GM12875 (cell line): ENCODE data around the gene CDH4.

Experiments
- H3K4me3 ChIP-seq: one replicate; pipeline ENCODE4 v1.5.1; 2011; ENCODE audit warnings: low read depth, low read length, control low read depth
- TF ChIP-seq, protein P1 (sequence below): IDR thresholded peaks from 2 replicates; pipeline ENCODE4 v1.5.1; 2011; ENCODE audit warnings: low read depth, mild to moderate bottlenecking, control low read depth, inconsistent platforms, low read length, moderate library complexity, borderline replicate concordance; ENCODE audit not compliant: insufficient read depth

Gene CDH4

DNA sequence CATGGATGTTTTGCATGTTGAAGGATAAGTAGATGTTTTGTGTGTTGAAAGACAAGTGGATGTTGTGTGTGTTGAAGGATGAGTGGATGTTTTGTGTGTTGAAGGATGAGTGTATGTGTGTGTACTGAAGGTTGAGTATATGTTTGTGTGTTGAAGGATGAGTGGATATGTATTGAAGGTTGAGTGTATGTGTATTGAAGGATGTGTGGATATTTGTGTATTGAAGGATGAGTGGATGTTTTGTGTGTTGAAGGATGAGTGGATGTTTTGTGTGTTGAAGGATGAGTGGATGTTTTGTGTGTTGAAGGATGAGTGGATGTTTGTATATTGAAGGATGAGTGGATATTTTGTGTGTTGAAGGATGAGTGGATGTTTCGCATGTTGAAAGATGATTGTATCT lies 325.0 kb downstream of the CDH4 start:
- H3K4me3 ChIP-seq: no peak overlapping the region
- TF ChIP-seq, protein P1, sequence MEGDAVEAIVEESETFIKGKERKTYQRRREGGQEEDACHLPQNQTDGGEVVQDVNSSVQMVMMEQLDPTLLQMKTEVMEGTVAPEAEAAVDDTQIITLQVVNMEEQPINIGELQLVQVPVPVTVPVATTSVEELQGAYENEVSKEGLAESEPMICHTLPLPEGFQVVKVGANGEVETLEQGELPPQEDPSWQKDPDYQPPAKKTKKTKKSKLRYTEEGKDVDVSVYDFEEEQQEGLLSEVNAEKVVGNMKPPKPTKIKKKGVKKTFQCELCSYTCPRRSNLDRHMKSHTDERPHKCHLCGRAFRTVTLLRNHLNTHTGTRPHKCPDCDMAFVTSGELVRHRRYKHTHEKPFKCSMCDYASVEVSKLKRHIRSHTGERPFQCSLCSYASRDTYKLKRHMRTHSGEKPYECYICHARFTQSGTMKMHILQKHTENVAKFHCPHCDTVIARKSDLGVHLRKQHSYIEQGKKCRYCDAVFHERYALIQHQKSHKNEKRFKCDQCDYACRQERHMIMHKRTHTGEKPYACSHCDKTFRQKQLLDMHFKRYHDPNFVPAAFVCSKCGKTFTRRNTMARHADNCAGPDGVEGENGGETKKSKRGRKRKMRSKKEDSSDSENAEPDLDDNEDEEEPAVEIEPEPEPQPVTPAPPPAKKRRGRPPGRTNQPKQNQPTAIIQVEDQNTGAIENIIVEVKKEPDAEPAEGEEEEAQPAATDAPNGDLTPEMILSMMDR: no peak

DNA sequence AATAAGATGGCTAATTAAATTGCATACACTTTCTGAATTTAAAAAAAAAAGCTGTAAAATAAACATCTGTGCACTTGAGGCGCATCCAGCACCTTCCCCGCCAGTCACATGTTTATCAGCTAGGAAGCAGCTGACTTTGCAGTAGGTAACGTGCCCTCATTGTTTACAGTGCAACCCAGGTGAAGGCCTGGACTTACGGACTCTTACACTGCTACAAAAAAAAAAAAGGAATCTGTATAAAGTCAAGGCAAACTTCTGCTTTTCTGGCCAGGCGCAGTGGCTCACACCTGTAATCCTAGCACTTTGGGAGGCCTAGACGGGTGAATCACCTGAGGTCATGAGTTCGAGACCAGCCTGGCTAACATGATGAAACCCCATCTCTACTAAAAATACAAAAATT lies 327.8 kb downstream of the CDH4 start:
- H3K4me3 ChIP-seq: no peak overlapping the region
- TF ChIP-seq, protein P1: no peak

DNA sequence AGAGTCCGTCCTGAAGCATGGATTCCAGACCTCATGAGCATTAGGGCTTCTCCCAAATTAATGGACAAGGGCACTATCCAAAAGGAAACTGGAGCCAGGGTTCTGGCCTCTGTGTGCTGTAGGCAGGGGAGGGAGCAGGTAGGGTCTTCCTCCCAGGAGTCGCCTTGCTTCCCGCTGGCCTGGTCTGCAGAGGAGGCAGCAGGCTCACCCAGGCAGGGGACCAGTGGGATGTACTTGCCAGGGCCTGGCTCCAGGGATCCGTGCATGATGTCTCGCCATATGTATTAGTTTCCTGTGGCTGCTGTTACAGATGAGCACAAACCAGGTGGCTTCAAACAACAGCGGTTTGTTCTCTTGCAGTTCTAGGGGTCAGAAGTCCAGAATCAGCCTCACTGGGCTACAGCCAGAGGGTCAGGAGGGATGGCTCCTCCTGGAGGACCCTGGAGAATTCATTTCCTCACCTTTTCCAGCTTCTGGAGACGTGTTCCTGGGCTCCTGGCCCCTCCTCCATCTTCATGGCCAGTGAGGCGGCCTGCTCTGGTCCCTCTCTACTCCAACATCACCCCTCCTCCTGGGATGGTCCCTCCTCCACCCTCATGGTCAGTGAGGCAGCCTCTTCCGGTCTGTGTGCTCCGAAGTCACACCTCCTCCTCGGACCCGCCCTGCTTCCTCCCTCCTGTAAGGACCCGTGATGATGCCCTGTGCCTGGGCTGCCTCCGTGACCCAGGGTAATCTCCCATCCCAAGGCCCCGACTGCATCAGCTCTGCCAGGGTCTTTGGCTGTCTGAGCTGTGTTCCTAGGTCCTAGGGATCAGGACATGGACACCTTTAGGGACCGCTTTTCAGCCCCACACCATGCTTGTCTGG lies 329.1 kb downstream of the CDH4 start:
- no peak overlapping the region for H3K4me3 ChIP-seq
- TF ChIP-seq, protein P1: no peak

DNA sequence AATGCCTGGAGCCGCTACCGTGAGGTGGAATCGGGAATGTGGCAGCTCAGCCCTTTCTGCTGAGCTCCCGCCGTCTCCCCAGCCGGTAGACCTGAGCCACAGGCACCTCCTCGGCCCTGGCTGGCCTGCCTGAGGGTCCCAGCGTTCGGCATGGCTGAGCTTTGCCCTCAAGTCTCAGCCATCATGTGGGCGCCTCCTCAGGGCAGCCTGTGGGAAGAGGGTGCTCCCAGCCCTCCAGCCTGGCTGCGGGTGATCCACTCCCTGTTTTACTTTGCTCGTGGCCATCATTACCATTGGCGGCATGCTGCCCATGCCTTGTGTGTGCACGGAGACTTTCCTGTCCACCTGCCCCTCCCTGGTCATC lies 329.7 kb downstream of the CDH4 start:
- TF ChIP-seq, protein P1: no peak
- H3K4me3 ChIP-seq: no peak overlapping the region

DNA sequence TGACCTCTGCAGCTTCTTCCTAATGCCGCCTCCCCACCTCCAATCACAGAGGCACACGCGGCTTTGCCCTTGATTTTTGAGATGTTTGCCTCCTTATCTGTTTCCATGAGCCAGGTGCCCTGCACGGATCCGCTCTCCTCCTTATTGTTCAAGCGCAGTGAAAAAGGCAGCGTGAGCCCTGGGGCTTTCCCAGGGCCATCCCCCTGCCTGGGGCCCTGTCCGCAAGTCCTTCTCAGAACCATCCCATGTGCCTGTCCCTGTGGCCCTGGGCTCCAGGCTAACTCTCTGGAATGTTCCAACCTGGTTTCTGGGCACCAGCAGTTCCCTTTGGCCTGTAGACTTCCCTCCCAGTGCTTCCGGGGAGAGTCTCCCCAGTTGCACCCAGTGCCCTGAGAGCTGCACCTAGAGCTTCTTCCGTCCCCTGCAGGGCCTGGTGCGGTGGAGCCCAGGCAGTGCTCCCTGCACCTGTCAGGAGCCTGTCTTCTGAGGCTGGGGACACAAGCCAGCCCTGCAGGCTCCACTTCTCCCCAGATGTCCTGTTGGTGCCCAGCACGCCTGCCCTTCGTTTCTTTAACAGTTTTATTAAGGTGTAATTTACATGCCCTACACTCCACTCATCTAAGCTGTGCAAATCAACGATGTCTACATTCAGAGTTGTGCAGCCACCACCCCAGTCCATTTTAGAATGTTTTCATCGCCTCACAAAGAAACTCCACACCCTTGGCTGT lies 330.3 kb downstream of the CDH4 start:
- TF ChIP-seq, protein P1: no peak

DNA sequence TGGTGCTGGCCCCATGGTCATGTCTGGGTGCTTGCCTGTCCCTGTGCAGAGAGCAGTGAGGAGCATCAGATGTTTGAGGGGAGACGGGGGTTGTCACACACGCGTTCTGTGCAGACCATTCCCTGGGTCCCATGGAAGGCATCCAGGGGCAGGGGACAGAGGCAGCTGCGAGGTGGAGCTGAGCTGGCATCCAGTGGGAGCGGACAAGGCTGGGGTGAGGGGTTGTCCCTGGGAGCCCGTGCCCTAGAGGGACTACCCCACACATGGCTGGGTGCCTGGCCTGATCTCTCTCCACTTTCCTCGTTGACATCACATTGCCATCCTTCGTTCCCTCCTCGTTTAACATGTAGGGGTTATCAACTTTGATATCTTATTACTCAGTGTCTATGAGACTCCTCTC lies 331.3 kb downstream of the CDH4 start:
- TF ChIP-seq, protein P1: no peak
- no peak overlapping the region for H3K4me3 ChIP-seq

More for the DNA sequence above, 330.3 kb downstream of the CDH4 start:
- no peak overlapping the region for H3K4me3 ChIP-seq
